ENCODE results near the gene CCBE1.
"Not testable (repeated sequence)": the region's sequence is repeated elsewhere in the genome, so short reads cannot be mapped to it uniquely, and the experiment has no call there.

Gene CCBE1

DNA sequence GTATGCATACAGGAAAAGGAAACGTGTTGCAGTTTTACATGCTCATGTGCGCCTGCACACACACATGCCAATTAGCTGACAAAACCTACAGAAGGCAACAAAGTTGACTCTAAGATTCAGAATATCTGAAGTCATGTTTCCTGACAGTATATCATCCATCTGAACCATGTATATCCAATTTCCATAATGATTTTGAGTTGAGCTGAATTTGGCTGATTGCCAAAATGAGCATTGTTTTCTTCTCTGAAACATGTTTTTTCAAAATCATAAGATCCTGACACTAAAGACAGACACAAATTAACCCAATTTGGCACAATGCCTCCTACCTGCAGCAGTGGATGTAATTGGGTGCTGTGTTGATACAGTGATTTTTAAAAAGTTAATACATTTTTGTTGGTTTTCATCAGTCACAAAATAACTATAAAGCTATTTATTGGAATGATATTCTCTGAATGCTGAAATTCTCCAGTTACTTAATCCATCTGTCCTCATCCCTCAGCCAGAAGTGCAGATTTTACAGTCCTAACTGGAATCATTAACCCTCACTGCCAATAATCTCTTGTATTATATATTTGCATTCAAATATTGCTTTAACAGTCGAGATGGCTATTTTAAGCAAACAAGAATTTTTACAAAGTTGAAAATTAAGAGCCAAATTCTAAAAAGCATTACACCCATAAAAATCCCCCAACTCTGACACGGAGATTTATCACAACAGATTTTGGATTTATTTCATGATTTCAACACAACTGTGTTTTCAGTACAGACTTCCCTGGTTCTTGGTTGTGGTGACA is 176.5 kb downstream of the CCBE1 start:
- no peak for DNase-seq

DNA sequence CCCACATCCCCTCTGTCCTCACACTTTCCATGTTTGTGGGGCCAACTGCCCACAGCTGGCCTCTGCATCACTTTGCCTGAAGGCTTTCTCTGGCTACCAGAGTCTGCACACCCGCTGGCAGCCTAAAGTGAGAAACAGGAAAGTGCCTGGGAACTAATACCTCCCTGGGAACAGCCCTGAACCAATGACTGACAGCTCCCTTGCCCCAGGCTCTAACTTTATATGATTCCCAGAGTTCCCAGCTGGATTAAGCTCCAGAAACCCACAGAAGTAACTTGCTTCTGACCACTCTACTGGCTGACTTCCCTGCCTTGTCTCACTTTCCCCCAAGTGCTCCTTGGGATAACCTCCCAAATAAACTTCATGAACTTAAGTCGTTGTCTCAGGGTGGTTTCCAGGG is 178.5 kb downstream of the CCBE1 start:
- DNase-seq = no peak

DNA sequence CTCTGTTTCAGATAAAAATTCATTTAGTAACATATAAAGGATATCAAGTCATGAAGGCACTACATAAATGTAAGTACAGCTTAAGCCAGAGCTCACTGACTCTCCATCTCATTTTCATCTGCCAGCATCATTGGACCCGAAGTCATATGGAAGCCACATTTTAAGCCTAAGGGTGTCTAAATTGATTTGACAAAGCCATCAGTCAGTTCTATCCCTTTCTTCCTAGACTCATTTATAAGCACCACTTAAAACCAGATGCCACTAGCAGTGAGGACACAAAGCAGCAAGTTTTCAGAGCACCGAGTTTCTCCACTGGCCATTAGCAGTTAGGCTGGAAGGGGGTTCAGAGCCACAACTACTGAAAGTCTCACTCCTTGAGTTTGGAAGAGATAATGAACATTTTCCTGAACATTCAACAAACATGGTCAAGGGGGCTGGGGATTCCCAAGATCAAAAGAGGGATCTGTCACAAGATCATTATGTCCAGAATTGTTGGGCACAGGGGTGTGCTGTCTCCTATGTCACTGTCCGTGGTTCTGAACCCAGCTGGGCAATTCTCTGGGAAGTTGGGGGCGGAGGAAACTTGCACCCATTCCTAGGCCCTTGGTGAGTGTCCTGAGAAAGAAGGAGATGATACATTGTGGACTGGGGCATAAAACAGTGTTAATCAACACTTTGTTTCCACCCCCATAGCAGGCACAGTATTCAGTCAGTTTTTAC is 179.6 kb downstream of the CCBE1 start:
- DNase-seq = no peak

DNA sequence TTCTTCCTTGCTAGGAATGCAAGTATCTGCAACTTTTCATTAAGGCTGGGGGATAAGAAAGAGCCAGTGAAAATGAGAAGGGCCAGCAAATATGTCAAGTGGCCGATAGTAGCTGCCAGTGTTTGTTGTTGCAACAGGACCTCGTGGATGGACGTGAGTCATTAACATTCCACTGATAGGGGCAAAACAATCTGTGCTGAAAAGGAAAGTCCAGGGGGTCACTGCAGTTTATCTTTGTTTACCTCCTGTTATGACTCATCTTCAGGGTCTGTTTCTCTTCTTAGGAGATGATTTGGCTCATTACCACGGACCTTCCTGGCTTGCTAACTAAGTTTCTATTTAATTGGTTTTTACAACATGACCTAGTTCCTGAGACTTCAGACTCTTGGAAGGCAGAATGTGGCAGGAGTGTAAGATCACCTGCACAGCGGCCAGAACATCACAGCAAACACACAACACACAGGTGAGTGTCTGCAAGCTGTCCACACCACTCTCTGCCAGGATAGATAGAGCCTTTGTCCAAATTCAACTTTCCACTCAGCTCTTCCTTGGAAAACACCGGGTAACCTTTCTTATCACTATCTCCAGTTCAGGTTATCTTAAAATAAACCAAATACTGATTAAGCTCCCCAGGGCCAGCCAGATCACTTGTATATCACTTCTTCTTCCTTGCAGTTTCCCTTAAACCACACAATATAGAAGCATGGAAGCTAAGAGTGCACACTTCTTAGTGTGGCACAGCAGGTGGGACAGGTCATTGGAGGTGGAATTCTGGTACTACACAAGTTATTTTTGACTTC is 180.7 kb downstream of the CCBE1 start:
- DNase-seq = no peak

DNA sequence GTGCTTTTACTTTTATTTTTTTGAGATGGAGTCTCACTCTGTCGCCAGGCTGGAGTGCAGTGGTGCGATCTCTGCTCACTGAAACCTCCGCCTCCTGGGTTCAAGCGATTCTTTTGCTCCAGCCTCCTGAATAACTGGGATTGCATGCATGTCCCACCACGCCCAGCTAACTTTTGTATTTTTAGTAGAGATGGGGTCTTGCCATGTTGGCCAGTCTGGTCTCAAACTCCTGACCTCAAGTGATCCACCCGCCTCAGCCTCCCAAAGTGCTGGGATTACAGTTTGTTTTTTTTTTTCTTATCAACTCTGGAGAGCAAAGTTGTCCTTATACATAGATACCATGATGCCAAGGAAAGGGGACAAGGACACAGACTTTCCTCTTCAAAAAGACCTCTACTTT is 181.3 kb downstream of the CCBE1 start:
- not testable (repeated sequence) for DNase-seq

DNA sequence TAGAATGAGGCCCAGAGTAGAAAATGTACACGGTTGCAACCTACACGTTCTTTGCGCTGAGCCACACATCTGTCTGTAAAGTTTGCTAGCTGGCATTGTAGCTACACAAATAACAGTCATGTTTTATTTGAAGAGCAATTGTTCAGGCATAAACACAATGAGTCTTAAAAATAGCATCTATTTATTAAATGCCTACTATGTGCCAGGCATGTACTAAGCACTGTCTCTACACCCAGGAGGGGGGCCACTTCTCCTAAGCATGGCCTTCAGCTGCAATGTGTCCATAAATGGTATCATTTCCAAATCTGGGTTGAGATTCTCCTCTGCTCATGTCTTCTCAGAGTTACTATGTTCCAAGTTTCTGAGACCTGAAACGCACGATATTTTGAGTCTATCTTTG is 182.1 kb downstream of the CCBE1 start:
- DNase-seq = no peak

DNA sequence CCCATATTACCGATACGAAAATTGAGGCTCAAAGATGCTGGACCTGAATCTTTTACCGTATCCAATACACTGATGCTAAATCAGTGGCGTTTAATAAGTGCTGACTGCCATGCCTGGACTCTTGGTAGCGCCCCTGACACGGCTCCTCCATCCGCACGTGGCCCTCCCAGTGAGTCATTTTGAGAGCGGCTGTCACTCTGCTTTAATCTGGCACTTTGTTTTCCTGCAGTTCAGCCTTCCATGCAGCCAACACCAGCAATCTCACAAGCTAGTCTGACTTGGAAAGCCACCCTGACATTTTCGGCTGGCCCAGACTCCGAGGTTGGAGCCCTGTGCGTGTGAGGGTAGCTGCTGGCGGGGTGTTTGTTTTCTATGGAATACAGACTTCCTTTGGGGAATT is 183.0 kb downstream of the CCBE1 start:
- no peak for DNase-seq

DNA sequence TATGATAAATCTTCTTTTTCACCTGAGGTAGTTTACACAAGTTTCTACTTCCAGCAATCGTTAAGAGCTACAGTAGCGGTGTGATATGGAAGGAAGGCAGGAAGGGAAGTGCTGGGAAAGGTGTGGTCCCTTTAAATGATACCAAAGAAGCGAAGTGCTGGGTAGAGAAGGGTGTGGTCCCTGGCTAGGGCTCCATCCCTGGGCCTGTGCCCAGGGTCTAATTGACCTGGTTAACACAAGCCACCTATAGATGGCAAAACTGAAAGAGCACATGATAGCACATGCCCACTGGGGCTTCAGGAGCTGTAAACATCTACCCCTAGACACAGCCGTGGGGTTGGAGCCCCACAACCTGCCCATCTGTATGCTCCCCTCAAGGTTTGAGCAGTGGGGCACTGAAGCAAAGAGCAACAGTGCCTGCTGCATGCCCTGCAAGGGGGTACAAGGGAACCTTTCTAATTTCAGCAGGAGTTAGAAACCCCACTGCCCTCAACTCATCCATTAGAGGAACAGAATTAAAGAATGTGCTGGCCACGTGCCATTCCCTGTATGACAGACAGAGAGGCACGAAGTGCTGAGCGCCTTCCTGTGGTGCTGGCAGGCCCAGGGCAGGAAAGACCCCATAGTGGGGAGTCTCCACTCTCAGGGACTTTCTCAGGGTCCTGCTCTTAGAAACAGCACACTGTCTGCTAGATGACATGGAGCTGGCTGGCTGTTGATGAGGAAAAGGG is 185.0 kb downstream of the CCBE1 start:
- DNase-seq = no peak

DNA sequence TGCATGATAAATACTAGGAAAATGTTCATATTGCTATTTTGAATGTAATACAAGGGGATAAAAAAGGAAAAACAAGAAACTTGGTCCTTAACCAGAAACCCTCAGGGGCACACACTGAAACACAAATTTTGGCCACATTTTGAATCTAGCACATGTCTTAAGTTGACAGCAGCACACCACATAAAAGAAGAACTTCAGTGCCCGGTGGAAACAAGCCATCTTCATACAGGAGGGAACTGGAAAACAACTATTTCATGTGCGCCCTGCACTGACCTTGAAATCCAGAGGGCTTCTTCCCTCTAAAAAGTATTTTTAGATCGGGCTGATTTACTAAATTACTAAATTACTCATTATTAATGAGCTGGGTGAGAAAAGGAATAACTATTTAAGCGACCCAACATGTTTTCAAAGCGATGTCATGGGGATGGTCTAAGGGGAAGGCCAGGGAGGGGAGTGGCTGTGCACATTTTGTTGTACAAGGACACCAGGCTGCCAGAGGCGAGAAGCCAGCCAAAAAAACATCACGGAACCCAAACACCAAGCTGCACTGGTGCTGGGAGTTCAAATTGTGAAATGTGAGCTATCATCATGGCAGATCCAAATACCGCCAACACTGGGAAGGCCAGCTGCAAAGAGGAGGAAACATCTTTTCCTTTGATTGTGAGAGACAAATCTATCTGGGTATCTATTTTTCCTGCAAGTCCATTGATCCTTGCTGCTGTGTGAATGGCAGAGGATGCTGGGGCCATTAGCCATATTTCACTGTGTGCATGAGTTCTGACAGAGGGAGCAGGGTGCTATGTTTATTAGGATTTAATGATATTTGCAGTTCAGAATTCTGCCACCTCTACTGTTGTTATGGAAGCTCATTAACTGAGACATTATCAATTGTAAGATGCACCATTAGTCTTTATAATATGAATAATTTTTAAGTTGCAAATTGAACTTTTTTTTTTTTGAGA is 187.5 kb downstream of the CCBE1 start:
- no peak for DNase-seq

DNA sequence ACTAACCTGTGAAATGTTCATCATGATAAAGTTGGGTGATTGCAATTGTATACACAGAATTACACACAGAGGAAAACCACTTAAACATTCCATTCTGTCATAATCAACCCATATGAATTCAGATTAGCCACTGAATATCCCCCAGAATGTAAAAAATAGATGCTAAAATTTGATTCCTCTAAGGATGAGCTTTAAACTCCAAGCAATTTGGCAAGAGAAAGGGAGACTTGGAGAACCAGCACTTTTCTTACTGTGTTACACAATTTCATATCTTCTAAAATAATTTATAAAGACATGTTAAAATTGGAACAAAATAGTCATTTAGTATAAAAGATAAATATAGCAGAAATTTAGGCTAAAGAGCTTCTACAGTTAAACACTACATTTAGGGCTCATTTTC is 191.9 kb downstream of the CCBE1 start:
- DNase-seq = no peak

DNA sequence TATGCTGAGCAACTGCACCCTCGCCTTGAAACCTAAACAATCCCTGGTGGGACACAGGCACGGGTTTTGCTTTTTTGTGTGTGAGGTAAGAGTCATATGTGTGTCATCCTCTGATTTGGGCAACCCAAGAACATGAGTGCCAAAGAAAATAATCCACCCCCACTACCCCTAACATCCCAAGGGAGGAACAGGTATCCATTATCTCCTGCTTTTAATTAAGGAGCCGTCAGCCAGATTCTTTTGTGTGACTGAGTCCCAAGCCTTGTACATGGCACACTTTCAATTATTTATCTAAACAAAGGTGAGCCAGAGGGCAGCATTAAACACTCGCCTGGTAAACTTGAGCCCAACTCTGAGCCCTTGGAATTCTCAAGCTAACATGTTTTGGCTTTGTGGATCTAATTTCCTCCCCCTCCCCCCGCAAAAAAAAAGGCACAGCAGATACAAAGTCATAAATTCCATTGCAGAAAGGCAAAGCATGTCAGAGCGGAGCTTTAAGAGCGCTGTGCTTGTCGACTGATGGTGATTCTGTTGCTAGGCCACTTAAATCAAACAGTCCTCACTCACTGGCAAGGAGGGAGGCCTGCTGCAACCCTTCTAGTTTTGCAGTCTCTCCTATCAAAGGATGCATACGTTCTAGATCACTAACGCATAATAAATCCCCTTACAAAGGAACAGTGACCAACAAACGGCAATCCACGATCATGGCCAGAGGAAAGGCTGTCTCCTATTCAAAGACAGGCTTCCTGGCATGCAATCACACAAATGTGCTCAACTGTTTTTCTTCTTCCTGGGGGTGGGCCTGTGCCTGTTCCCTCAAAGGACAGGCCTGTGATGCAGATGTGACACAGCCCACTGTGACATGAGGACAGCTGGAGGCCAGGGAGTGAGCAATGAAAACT is 194.7 kb downstream of the CCBE1 start:
- DNase-seq = no peak

DNA sequence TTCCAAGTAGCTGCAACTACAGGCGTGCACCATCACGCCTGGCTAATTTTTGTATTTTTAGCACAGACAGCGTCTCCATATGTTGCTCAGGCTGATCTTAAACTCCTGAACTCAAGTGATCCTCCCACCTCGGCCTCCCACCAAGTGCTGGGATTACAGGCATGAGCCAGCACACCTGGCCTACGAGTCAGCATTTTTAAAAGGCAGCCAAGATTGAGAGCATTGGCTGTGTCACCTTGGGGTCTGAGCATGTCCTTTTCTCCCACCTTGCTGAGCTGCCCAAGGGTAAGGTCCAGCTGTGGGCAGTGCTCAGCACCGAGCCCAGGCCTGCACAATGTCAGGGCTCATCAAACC is 195.3 kb downstream of the CCBE1 start:
- DNase-seq = no peak

DNA sequence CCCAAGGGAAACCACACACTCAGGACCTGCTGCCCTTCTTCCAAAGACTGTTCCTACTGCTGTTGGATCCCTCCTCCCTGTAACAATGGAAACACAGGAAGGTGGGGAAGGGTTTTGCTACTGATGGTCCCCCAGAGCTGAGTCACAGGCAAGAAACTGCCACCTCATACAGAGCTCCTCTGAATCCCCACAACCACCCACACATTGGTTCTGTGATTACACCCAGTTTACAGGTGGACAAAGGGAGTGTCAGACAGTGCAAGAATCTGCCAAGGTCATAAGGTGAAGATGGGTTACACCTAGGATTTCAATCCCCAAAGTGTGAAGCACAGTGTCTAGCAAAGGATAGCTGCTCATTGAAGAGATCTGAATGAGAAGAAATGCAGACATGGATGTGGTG is 196.5 kb downstream of the CCBE1 start:
- no peak for DNase-seq

DNA sequence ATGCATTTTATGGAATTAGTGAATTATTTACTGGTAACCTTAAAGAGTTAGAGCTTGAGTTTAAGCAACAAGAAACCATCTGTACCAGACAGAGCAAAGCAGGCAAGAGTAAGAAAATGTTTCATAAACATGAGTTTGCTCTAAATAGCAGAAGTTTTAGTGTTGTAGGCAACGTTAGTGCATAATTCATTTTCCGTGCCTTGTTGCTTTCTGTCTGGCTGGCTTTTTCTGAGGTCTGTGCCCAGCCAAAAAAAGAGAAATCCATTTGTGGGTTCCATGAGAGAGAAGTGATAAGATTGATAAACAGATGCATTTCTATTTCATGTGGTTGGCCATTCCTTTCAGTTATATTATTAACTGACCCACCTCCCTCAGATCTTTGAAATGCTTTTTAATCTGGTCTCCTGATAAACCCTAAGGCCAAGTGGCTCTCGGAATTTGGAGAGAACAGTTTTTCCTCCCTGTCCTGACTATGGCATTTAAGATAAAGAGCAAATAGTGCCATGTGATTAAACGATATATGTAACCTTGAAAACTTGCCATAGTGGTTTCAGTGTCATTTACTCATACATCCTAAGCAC is 198.6 kb downstream of the CCBE1 start:
- no peak for DNase-seq

DNA sequence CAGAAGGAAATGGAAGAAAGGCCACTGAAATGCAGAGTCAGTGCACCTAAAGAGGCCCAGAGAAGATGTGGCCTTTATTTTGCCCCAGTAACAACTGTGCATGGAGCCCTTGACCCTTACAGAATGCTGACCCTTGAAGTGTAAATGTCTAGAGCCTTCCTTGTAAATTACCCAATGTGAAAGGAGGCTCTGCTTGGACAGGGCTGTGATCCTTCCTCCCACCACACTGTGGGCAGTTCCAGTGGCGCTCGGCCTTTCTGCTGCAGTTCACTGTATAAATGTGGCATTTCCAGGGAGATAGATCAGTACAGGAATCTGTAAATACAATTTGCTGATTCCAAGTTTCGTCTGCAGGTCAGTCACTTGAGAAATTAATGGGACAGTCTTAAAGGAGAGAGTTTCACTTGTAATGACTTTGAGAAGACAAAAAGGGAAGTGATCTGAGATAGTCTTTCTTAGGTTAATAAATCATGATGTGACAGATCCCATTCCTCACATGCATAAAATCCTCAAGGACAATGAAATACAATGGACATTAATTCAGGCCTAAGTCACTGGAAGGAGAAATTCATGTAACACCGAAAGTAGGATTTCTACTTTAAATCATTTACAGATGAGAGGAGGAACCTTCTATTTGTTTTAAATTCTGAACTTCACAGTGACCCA is 204.3 kb downstream of the CCBE1 start:
- no peak for DNase-seq

DNA sequence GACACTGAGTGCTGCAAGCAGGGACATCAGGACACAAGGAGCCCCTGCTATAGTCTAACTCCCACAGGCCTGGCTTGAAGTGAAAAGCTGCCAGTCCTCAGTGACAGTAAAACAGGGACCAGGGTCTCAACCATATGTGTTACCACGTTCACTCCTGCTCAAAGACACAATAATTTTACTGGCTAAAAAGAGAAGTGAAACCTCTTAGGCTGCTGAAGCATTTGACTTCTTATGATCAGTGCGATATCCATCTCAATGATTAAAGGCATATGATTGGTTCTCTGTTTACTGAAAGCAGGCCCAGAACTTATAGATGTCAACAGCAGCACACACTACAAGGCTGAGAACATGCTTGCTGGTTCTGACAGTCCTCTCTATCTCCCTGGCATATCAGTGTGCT is 208.3 kb downstream of the CCBE1 start:
- DNase-seq = no peak

DNA sequence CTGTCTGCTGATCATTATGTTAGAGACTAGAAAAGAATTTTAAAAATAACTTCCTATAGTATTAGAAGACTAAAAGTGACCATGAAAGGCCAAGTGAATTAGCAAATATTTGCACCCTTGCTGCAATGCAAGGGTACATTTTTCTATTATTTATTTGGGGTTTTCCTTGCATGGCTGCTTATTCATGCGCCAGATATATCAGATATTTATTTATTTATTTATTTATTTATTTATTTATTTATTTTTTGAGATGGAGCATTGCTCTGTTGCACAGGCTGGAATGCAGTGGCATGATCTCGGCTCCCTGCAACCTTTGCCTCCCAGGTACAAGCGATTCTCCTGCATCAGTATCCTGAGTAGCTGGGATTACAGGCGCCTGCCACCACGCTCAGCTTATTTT is 211.8 kb downstream of the CCBE1 start:
- DNase-seq = no peak

DNA sequence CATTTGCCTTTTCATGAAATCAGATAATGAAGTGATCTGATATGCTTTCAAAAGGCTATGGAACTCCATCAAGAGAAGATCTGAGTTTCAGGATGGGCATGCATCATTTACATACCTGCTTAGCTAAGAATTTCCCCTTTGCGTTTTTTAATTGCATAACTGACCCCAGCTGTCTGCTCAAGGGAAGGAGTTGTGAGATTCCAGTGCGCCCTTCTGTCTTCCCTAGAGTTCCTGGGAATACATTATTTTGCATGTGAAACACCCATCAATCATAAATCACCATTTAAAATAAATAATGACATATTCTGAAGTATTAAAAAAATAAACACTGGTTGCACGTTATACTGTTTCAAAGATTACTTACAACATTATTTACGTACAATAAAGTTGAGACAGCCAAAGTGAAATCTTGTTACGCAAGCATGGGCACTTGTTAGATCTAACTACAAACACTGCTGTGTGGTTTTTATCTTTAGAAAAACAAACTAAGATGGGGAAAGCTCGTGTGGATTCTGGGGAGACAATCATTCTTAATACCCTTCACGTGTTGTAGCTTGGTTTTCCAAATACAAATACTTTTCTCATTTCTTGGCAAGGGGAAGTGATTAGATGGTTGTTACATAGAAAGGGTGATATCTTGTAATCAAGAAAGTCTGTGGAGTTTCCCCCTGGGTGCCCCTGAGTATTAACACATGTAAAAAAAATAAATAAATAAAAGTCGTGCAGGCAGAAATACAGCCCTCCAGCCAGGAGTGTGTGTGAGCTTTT is 212.5 kb downstream of the CCBE1 start:
- DNase-seq = no peak

DNA sequence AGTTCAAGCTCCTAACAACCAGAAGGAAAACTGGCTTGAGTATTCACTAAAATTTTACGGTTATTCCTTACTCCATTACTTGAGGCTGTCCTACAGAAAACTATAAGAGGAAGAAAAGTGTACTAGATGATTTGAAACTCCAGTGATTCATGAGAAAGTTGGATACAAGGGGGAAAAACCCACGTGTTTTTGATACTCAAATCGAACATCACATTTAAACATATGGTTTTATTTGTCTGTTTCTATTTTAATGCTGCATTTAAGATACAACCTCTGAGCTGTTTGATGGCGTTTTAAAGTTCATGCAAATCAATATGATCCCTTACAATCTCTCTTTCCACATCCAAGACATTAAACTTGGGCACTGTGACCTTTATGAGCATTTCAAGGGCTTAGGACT is 213.1 kb downstream of the CCBE1 start:
- DNase-seq = no peak
